ENCODE results near the gene SLF2. TPM values are rescaled to one million over a fixed set of nuclear protein-coding genes. Genes with fewer than 3 reads are reported as not detected.

Gene SLF2
- total RNA-seq, 2 donors from 2014 or later: 31.5 to 38.9 TPM

GRCh38 chr10:100999742-101000126, 87.0 kb downstream of the SLF2 start, which contains the start of gene LZTS2:
LZTS2 (plus strand) TSS chr10:100999808; CDS start chr10:101002539, 2,731 bp downstream.
- Histone ChIP-seq H3K9me3 (ENCODE audit: control insufficient read depth, low read length) (no peaks in the 10 kb centered on the region), H3K4me3 (ENCODE audit: low read length) (peak within 1 kb of the TSS; percentile 95), H3K9ac (ENCODE audit: extremely low read depth, low read length, poor library complexity, severe bottlenecking) (peak within 1 kb of the TSS; percentile 78), H3K36me3 (ENCODE audit: control insufficient read depth, insufficient read depth, low read length) (peaks cover 26% of the 10 kb centered on the region), H3K27me3 (ENCODE audit: control insufficient read depth, insufficient read depth, low read length, poor library complexity, severe bottlenecking) (no peaks in the 10 kb centered on the region), H3K4me1 (ENCODE audit: control insufficient read depth, insufficient read depth, low read length) (peaks cover 3% of the 10 kb centered on the region), H3K27ac (ENCODE audit: low read depth, low read length) (peak within 1 kb of the TSS; percentile 97)
- WGBS, 2 experiments (ENCODE audit: insufficient coverage in 1 of 2, insufficient read length in 1 of 2): 0 to 1% methylated on average over 13 to 43 of the region's 44 CpGs
- Mint-ChIP-seq H3K27me3 (ENCODE audit: insufficient read depth) (no peaks in the 10 kb centered on the region), H3K4me3 (peak within 1 kb of the TSS; percentile 67), H3K9me3 (no peaks in the 10 kb centered on the region), H3K36me3 (ENCODE audit: low read depth) (peaks cover 12% of the 10 kb centered on the region), H3K4me1 (peaks cover 31% of the 10 kb centered on the region), H3K27ac (peak within 1 kb of the TSS; percentile 93)
- DNase-seq: no peak
- TF ChIP-seq CTCF (conservative IDR thresholded peaks at IDR 0.05): no peak

GRCh38 chr10:101000127-101000914, 87.6 kb downstream of the SLF2 start:
- Histone ChIP-seq H3K4me1 (ENCODE audit: control insufficient read depth, insufficient read depth, low read length) (peaks cover 3% of the 10 kb centered on the region), H3K4me3 (ENCODE audit: low read length) (peak overlapping the region; percentile 95), H3K27ac (ENCODE audit: low read depth, low read length) (peak overlapping the region; percentile 71), H3K9ac (ENCODE audit: extremely low read depth, low read length, poor library complexity, severe bottlenecking) (peak overlapping the region; percentile 77), H3K9me3 (ENCODE audit: control insufficient read depth, low read length) (no peaks in the 10 kb centered on the region), H3K27me3 (ENCODE audit: control insufficient read depth, insufficient read depth, low read length, poor library complexity, severe bottlenecking) (no peaks in the 10 kb centered on the region), H3K36me3 (ENCODE audit: control insufficient read depth, insufficient read depth, low read length) (peaks cover 29% of the 10 kb centered on the region)
- WGBS, 2 experiments (ENCODE audit: insufficient coverage in 1 of 2, insufficient read length in 1 of 2): 9 to 16% methylated on average over 7 to 19 of the region's 19 CpGs
- no peaks in the 10 kb centered on the region for H3K27me3 Mint-ChIP-seq (ENCODE audit: insufficient read depth)
- H3K27ac Mint-ChIP-seq: peak overlapping the region; percentile 93
- no peaks in the 10 kb centered on the region for H3K9me3 Mint-ChIP-seq
- no peak for TF ChIP-seq CTCF (conservative IDR thresholded peaks at IDR 0.05)
- H3K36me3 Mint-ChIP-seq (ENCODE audit: low read depth): peaks cover 16% of the 10 kb centered on the region
- H3K4me1 Mint-ChIP-seq: peaks cover 25% of the 10 kb centered on the region
- peak overlapping the region; percentile 67 for H3K4me3 Mint-ChIP-seq
- DNase-seq: peak; percentile 77

GRCh38 chr10:101000915-101001658, 88.3 kb downstream of the SLF2 start:
- peaks cover 3% of the 10 kb centered on the region for H3K4me1 ChIP-seq (ENCODE audit: control insufficient read depth, insufficient read depth, low read length)
- Mint-ChIP-seq H3K27ac (peak overlapping the region; percentile 20), H3K4me3 (peak overlapping the region; percentile 67), H3K4me1 (peaks cover 18% of the 10 kb centered on the region), H3K9me3 (no peaks in the 10 kb centered on the region), H3K36me3 (ENCODE audit: low read depth) (peaks cover 23% of the 10 kb centered on the region), H3K27me3 (ENCODE audit: insufficient read depth) (no peaks in the 10 kb centered on the region)
- H3K36me3 ChIP-seq (ENCODE audit: control insufficient read depth, insufficient read depth, low read length): peaks cover 36% of the 10 kb centered on the region
- DNase-seq: peak; percentile 62
- H3K9me3 ChIP-seq (ENCODE audit: control insufficient read depth, low read length): no peaks in the 10 kb centered on the region
- no peak for TF ChIP-seq CTCF (conservative IDR thresholded peaks at IDR 0.05)
- H3K27me3 ChIP-seq (ENCODE audit: control insufficient read depth, insufficient read depth, low read length, poor library complexity, severe bottlenecking): no peaks in the 10 kb centered on the region
- H3K9ac ChIP-seq (ENCODE audit: extremely low read depth, low read length, poor library complexity, severe bottlenecking): peak overlapping the region; percentile 77
- H3K27ac ChIP-seq (ENCODE audit: low read depth, low read length): no peak overlapping the region
- H3K4me3 ChIP-seq (ENCODE audit: low read length): peak overlapping the region; percentile 95
- 82 to 83% methylated on average over 5 to 12 of the region's 12 CpGs for WGBS, 2 experiments (ENCODE audit: insufficient coverage in 1 of 2, insufficient read length in 1 of 2)
